ENCODE results near the gene MBD3L3. TPM values are rescaled to one million over a fixed set of nuclear protein-coding genes. Genes with fewer than 3 reads are reported as not detected.

MBD3L3 gene
- polyA plus RNA-seq, 1 of the 3 experiments (the other 2 are of a cell fraction): 0.07 TPM

GRCh38 chr19:7083076-7083956 lies 24.8 kb upstream of the MBD3L3 start:
- Histone ChIP-seq H3F3A (replicated peaks; ENCODE audit: insufficient read depth) (peaks cover 22% of the 10 kb centered on the region), H3K4me1 (ENCODE audit: control insufficient read depth in 1 of 2, insufficient read depth in 2 of 2, low read depth in 1 of 2, low read length in 1 of 2) (no peaks in the 10 kb centered on the region), H3K27me3 (ENCODE audit: insufficient read depth) (no peaks in the 10 kb centered on the region), H3K27ac (ENCODE audit: low read depth in 2 of 2, low read length in 1 of 2) (no peak overlapping the region), H3K36me3 (replicated peaks in 1 of 2; ENCODE audit: control insufficient read depth in 1 of 2, insufficient read depth in 2 of 2, low read length in 1 of 2) (peaks cover 58 to 77% of the 10 kb centered on the region in 2 experiments), H3K9ac (no peak overlapping the region), H3K9me2 (no peaks in the 10 kb centered on the region), H2AFZ (ENCODE audit: low read depth) (no peak overlapping the region), H3K4me2 (no peak overlapping the region), H3K79me2 (ENCODE audit: insufficient read depth) (no peaks in the 10 kb centered on the region), H4K20me1 (ENCODE audit: insufficient read depth) (no peaks in the 10 kb centered on the region), H3K4me3 (ENCODE audit: low read depth in 2 of 2, low read length in 1 of 2) (peak overlapping the region in 1 of 2 experiments; percentile 2; a peak in 1 of 4 replicates), H3K9me3 (peaks cover 52% of the 10 kb centered on the region)
- ChIA-PET CTCF (no interaction called here), POLR2A (interaction anchor here (1.1 kb wide), 1 partner anchor 14 kb away, joined by 3 read pairs; the partner anchor contains the start of gene ZNF557)
- DNase-seq: no peak
- no peak for TF ChIP-seq MAX (IDR thresholded peaks at IDR 0.05; ENCODE audit: low read depth)
- 0 out of 2 replicates have a peak, but pooled peaks have one; percentile 5 for TF ChIP-seq USF1 (IDR thresholded peaks at IDR 0.05; ENCODE audit: borderline replicate concordance, low read depth)
- 95% methylated on average over 15 of the region's 15 CpGs for WGBS (ENCODE audit: low lambda C conversion rate)

GRCh38 chr19:7078008-7078407 lies 19.5 kb upstream of the MBD3L3 start:
- Histone ChIP-seq H3K4me2 (no peak overlapping the region), H3K4me3 (ENCODE audit: low read depth in 2 of 2, low read length in 1 of 2) (no peak overlapping the region; a peak in 1 of 4 replicates), H2AFZ (ENCODE audit: low read depth) (no peak overlapping the region), H3K4me1 (ENCODE audit: control insufficient read depth in 1 of 2, insufficient read depth in 2 of 2, low read depth in 1 of 2, low read length in 1 of 2) (no peaks in the 10 kb centered on the region), H3K79me2 (ENCODE audit: insufficient read depth) (no peaks in the 10 kb centered on the region), H3K9ac (no peak overlapping the region), H3K36me3 (replicated peaks in 1 of 2; ENCODE audit: control insufficient read depth in 1 of 2, insufficient read depth in 2 of 2, low read length in 1 of 2) (peaks cover 78 to 96% of the 10 kb centered on the region in 2 experiments), H3K27ac (ENCODE audit: low read depth in 2 of 2, low read length in 1 of 2) (no peak overlapping the region), H3K27me3 (ENCODE audit: insufficient read depth) (no peaks in the 10 kb centered on the region), H4K20me1 (ENCODE audit: insufficient read depth) (no peaks in the 10 kb centered on the region), H3F3A (replicated peaks; ENCODE audit: insufficient read depth) (peaks cover 34% of the 10 kb centered on the region), H3K9me2 (no peaks in the 10 kb centered on the region), H3K9me3 (peaks cover 37% of the 10 kb centered on the region)
- TF ChIP-seq GABPA (IDR thresholded peaks at IDR 0.05; ENCODE audit: low read depth) (no peak), FOSL2 (IDR thresholded peaks at IDR 0.05; ENCODE audit: borderline replicate concordance, low read depth) (no peak), MAX (IDR thresholded peaks at IDR 0.05; ENCODE audit: low read depth) (no peak), TCF12 (IDR thresholded peaks at IDR 0.05) (no peak), RFX5 (IDR thresholded peaks at IDR 0.05; ENCODE audit: low read length) (no peak), EZH2phosphoT487 (IDR thresholded peaks at IDR 0.05; ENCODE audit: borderline replicate concordance, low read depth) (no peak), USF2 (IDR thresholded peaks at IDR 0.05; ENCODE audit: borderline replicate concordance, low read depth, low read length) (no peak), SIN3A (IDR thresholded peaks at IDR 0.05; ENCODE audit: borderline replicate concordance, low read depth, low read length) (no peak), TAF1 (IDR thresholded peaks at IDR 0.05; ENCODE audit: borderline replicate concordance, low read depth, low read length) (no peak), POLR2AphosphoS5 (IDR thresholded peaks at IDR 0.05; ENCODE audit: low read depth, low read length) (no peak)
- CTCF ChIA-PET: no interaction called here
- POLR2A ChIA-PET: interaction anchor here (1.3 kb wide), 1 partner anchor 9 kb away, joined by 4 read pairs; the partner anchor contains the start of gene ZNF557
- DNase-seq: no peak
- WGBS (ENCODE audit: low lambda C conversion rate): 98% methylated on average over 2 of the region's 2 CpGs

Measured in SK-N-SH (cell line).